NK-92 (cell line): ENCODE measurements around the gene RAB41.
"Not testable (repeated sequence)": the region's sequence is repeated elsewhere in the genome, so short reads cannot be mapped to it uniquely, and the experiment has no call there.

Source experiments
- DNase-seq: peaks from one replicate; lab custom pipeline; 2025; ENCODE audit not compliant: unreplicated experiment; lab: John Stamatoyannopoulos, UW

Gene RAB41

DNA sequence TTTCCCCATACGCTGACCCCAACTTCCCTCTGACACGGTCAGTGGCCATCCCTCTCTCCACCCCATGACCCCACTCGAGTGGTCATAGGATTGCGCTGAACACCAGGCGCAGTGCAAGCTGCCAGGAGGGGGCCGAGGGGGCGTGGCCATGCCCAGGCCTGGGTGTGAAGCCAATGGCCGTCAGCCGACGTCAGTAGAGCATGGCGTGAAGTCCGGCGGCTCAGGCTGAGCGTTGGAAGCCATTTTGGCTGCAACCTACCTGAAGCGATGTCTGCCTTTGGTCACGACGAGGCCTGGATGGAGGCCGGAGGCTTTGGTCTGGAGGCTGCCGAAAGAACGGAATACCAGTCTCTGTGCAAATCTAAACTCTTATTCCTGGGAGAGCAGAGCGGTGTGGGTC is at the start of gene RAB41:
Gene RAB41, plus strand, starts transcription at position 222 of the 400 bp plus-strand sequence. Its CDS starts 46 bp downstream, at position 268.
- no peak for DNase-seq

DNA sequence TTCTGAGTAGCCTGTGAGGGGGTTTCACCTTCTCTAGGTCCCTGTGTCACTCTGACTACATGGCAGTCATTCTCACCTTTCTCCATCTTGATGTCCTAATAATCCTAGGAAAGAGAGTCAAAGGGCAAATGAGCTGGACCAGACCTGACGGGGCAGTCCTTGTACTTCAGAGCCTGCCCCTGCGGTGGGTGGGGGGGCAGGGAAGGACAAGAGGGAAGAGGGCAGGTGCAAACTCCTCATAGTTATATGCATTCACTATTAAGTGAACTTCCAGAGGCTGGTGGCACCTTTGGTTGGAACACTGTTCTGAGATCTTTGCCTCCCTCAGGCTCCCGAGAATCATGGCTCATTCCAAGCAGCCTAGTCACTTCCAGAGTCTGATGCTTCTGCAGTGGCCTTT is 47.6 kb upstream of the RAB41 start, which contains the start of gene AWAT1:
Gene AWAT1, plus strand, starts transcription at position 301 of the 400 bp plus-strand sequence. Its CDS starts 41 bp downstream, at position 342.
- no peak for DNase-seq

DNA sequence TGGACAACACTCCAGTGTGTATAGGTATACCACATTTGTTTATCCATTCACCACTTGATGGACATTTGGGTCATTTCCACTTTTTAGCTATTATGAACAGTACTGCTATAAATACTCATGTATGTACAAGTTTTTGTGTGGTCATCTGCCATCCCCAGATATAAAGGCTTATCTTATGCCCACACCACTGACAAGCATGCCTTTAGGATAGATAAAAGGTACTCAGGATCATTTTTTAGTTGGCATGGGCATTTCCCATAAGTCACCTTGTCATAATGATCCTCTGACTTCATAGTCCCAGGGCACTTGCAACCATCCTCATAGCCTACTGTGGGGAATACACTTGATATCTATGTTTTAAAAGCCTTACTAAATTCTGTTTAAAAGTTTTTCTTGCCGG is 41.2 kb upstream of the RAB41 start:
- no peak for DNase-seq

DNA sequence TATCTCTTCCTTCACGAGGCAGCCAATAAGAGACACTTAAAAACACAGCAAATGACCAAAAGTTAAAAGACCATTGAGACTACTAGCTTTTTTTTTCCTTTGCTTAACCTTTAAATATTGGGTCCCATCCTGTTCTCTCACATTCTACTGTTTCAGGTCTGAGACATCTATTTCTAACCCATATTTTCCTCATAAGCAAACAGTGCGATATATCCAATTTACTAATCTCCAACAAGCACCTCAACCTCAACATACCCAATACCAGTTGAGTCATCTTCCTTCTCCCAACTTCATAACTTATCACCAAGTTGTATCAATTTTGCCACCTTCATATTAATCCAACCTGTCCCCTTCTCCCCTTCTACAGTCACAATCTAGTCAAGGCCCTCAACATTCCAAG is 40.5 kb upstream of the RAB41 start:
- DNase-seq: no peak

DNA sequence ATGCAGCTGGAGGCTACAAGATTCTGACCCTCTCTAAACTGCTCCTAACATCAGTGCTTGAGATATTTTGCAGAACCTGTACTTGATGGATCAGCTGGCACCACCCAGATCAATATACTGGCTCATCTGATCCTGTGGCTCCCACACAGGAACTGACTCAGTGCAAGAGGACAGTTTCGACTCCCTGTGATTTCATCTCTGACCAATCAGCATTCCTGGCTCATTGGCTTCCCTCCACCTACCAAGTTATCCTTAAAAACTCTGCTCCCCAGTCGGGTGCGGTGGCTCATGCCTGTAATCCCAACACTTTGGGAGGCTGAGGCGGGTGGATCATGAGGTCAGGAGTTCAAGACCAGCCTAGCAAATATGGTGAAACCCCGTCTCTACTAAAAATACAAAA is 38.4 kb upstream of the RAB41 start:
- not testable (repeated sequence) for DNase-seq

DNA sequence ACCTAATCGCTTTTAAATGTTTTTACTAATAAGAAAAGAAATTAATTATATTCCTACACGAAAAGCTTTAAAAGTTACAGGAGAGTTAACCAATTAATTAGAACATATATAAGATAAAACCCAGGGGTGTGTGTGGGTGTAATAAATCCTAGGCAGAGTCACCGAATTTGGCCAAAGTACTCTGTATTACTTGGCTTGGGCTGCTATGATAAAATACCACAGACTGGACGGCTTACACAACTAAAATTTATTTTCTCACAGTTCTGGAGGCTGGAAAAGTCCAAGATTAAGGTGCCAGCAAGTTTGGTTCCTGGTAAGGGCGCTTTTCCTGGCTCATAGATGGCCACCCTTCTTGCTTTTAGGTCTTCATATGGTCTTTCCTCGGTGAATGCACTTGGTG is 37.1 kb upstream of the RAB41 start:
- DNase-seq: no peak

DNA sequence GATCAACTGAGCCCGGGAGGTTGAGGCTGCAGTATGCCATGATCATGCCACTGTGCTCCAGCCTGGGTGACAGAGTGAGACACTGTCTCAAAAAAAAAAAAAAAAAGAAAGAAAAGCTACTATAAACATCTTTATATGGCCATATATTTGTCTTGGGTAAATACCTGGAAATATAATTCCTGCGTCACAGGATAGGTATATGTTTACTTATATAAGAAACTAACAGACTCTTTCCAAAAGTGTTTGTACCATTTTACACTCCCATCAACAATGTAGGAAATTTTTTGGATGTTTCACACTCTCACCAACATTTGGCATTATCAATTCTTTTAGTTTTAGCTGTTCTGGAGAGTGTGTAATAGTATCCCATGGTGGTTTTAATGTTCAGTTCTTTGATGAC is 34.7 kb upstream of the RAB41 start:
- DNase-seq: no peak

DNA sequence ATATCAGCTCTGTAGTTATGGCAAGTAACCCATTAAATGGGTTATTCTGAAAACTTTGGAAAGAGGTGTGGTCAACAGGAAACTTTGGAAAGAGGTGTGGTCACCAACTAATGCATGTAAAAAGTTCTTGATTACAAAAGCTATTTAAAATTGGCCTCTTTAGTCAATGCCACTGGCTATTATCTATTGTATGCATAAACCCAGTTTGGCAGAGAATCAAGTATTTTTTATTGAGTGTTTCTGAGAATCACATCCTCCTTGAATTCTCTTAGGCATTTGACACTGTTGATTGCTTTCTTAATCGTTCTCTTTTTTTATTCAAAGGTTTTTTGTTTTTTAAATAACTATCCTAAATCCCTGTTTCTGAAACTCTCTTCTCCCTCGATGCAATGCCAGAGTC is 29.5 kb upstream of the RAB41 start:
- no peak for DNase-seq

DNA sequence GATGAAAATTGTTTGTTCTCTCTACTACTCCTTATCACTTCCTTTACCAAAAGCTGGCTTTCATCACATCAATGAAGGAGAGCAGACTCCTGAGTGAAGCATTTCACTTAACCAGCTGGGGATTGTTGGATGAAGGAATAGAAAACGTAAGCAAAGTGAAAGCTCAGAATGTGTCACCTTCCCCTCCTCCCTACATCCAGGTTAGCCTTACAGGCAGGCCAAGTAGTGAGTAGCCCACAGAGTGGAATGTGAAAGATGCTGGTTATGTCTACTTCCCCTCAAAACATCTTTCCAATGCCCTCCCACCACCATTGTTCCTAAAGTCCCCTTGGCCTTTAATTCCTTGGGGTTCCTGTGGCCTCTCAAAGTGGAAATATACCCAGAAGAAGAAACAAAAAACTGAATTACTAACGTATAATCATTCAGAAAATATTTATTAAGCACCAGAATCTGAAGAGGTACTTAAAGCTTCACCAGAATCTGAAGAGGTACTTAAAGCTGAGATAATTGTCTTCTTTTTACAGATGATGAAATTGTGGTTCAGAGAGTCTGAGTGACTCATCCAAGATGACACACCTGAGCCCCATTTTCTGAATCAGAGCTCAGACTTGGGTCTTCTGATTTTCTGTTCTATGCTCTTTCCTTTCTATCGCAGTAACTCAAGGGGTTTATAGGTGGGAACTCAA is 28.5 kb upstream of the RAB41 start:
- no peak for DNase-seq

DNA sequence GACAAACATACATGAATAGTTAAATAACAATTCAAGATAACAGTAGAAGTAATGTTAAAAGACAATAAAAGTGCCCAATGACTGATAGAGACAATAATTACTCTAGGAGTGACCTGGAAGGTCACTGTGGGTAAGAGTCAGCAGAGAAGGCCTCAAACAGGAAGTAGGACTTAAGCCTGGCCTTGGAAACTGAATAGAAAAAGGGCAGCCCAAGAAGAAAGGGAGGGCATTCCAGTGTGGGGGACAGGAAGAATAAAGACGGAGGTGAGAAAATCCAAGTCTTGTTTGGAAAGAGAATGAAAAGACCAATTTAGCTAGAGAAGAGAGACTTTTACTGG is 27.9 kb upstream of the RAB41 start:
- DNase-seq: no peak

DNA sequence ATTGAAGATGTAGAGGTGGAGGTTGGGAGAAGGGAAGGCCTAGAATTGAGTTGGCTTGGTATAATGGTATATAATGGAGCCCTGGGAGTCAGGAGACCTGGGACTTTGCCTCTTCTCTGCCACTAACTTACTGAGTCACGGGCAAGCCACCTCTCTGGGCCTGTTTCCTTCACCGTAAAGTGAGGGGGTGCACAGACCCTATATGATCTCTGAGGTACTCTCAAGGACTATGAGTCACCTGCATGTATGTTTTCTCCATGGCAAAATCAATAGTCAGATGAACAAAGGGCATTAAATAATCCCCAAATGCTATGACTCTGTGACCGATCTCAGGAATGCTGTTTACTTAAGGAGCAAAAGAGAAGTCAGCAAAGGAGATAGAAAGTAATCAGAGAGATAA is 27.1 kb upstream of the RAB41 start:
- DNase-seq: no peak

DNA sequence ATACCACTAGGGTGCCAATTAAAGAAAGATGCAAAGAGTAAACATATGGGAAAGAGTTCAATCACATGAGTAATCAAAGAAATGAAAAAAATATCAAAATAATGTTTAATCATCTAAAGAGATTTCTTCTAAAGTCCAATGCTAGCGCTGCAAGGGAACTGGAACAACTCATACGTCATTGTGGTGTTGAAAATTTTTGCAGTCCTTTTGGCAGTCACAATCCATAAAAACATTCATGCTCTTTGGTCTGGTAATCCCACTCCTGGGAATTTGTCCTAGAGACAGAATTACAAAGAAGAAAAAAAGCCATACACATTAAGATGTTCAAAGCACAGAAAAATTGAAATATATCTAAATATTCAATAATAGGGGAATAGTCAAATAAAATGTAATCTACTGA is 26.5 kb upstream of the RAB41 start:
- DNase-seq: no peak

DNA sequence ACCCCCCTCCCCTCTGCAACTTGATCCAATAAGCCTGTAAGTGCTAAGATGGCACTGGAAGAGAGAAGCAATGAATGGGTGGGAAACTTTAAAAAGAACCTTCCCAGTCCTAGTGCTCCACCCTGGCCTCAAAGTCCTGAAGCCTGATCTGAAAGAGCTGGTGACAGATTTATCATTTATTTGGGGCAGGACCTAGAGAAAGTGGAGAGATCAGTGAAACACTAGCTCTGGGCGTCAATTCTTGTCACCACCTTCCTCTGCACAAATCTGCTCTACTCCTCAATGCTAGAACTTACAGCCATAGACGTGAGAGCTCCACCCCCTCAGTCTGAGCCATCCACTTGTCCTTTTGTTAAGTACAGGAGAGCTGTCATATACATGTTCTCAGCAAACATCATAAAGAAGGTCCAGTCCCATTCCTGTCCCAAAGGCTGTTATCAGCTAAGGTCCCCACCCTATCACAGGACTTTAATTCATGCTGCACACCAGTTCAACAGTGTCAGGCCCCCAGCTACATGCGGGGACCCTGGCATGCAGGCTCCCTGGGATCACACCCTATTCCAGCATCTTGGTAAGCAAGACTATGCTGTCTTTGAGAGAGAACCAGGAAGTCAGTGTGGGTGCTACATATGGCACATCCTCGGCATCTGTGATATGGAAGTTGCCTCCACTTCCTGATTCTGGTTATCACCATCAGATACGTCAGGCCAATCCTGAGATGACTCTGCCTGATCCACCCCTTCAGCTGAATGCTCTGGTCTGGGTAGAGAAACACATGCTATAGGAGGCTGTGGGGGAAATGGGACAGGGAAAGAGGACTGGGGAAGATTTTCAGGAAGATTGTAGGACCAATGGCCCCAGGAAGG is 24.3 kb upstream of the RAB41 start:
- no peak for DNase-seq

DNA sequence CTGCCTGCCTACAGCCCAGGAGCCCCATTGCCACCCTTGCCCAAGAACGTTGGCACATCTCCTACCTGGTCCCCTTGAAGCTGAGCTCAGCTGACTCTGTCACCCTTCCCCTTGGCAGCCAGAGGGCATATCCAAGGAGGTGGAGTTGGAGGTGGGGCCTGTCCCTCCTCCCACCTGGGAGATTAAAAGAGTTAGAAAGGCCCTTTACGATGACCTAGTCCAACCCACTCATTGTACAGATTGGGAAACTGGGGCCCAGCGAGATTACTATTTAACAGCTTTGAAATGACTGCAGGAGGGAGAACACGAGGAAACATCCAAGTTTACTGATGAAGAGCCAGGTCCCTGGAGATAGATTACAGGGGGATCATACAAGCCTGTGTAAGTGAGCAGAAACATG is 21.9 kb upstream of the RAB41 start, which contains the start of gene P2RY4:
Gene P2RY4, minus strand, starts transcription at position 101 of the 400 bp plus-strand sequence. CDS start 580 bp downstream, outside the sequence.
- DNase-seq: no peak

DNA sequence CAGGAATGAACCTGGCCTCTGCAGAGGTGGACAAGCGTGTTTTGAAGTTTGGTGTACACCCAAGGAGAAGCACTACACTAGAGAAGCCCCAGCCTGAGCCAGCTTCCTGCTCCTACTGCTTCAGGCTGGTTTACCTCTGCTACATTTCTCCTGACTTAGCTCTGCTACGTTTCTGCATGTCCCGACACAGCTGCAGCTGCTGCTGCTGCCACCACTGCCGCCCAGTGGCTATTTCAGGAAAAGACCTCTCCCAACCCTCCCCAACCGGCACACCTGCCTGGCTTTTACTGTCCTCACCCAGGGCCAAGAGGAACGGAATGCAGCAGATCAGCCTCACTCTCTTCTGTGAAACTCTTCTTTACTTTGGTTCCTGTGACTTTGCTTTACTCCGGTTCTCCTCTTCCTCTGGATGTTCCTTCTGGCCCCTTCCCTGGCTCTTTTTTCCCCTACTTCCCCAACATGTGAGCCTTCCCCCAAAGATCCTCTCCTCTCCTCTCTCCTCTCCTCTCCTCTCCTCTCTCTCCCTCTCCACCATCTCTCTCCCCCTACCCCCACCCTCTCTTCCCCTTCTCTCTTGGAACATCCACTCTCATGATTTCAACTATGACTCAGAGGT is 18.9 kb upstream of the RAB41 start:
- DNase-seq: no peak

DNA sequence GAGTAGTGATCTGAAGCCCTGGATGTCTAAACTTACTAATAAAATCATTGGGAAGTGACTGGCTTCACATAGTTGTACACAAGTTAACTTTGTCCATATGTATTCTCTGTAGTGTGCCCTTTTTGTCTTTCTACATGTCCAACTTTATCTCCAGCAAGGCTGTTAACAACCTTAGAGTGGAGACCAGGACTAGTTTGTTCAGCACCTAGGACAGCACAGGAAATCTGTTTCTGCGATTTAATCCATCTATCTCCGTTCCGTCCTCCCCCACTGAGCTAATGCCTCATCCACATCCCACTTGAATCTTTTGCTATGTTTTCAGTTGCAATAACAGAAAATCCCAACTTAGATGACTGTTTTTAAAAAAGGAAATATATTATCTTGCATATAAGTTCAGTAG is 17.2 kb upstream of the RAB41 start:
- DNase-seq: no peak

DNA sequence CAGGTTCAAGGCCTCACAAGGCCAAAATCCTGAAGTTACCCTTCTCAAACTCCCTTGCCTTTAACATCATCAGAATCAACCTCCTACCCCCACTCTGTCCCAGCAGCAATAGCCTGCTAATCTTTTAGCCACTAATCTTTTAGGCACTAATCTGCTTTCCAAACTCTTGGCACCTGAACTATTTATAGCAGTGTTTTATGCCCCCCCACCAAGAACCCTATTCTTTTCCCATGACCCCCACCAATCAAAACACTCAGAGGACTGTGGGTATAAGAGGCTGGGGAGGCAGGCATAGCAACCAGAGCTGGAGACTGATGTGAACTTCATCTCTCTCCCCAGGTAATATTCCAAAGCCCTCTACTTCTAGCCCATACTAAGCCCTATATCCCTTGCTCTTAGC is 13.9 kb upstream of the RAB41 start, which contains the start of gene ARR3:
Gene ARR3, plus strand, starts transcription at position 301 of the 400 bp plus-strand sequence. CDS start 1,052 bp downstream, outside the sequence.
- DNase-seq: no peak

DNA sequence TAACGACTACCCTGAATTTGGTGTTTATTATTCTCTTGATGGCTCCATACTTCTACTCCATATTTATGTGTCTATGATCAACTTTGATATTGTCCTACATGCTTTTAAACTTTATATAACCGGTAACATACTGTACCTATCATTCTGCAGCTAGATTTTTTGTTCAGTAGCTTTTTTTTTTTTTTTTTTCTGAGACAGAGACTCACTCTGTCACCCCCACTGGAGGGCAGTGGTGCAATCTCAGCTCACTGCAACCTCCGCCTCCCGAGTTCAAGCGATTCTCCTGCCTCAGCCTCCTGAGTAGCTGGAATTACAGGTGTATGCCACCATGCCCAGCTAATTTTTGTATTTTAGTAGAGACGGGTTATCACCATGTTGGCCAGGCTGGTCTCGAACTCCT is 7.9 kb upstream of the RAB41 start:
- DNase-seq: not testable (repeated sequence)

DNA sequence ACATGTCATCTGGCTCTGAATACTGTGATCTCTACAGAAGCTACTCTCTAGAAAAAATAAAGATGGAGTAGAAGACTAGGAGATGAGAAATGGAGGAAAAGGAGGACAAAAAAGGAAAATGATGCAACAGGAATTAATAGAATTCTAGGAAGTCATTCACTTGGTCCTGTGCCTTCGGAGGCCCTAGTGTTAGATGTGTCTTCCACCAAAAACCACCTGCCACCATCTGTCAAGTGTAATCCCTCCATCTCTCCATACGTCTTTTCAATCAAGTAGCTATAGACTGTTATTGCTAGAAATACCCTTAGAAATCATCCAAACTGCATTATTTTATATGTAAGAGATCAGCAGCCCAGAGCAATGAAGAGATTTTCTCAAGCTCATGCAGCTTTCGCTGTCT is 2.9 kb upstream of the RAB41 start:
- DNase-seq: no peak

DNA sequence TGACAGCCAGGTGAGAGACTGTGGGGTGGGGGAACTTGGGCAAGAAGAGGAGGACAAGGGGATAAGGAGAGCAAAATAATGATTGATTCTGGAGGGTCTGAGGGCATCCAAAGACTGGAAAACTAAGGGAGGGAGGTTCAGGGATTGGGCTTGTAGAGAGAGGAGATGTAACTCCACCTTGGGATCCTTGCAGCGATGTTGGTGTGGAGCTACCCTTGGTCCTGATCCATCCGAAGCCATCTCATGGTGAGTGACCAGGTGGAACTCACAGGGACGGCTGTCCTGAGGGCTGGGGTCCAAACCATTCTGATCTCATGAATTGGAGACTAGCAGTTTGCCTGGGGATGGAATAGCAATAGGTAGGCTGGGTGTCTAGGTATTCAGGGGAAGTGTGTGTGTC is 1.4 kb upstream of the RAB41 start:
- DNase-seq: no peak

DNA sequence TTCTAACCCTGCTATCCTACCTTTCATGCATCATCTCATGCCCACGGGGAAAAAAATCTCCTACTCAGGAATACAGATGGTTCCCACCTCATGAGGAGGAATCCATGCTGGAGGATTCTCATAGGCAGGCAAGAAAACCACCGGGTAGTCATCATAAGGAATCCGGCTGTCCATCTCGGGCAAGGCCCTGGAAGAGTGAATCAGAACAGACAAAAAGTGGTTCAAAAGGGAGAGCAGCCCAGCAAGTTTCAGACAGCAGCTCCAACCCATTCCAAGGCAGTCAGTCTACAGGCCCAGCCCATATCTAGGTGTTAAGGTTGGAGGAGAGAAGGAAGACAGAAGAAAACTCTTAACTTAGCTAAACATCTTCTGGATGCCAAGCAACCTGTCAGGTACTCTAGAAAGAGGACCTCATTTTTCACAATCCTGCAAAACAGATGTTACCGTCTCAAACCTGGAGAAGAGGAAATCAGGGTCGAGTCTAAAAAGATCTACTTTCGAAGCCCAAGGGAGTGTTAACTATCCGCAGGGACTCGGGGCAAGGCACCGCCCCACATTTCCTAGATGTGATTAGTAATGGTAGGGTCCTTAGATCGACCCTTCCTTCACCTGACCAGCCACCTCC is 7.3 kb downstream of the RAB41 start:
- DNase-seq: no peak
